ENCODE results near the gene OR5D13.

Gene OR5D13, protein sequence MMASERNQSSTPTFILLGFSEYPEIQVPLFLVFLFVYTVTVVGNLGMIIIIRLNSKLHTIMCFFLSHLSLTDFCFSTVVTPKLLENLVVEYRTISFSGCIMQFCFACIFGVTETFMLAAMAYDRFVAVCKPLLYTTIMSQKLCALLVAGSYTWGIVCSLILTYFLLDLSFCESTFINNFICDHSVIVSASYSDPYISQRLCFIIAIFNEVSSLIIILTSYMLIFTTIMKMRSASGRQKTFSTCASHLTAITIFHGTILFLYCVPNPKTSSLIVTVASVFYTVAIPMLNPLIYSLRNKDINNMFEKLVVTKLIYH

DNA sequence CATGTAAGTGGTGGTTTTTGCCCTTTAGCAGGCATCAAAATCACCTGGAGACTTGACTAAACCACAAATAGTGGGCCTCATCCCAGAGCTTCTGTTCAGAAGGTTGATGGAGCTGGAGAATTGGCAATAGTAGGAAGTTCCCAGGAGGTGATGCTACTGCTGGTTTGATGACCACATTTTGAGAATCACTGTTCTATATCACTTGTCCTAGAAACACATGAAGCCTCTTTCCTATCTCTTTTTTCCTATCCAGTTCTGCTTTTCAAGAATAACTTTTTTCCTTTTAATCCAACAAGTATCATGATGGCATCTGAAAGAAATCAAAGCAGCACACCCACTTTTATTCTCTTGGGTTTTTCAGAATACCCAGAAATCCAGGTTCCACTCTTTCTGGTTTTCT lies at the start of gene OR5D13:
TSS of gene OR5D13 (plus strand) at position 301 of the 400 bp plus-strand sequence. CDS start at position 301, 0 bp downstream.
- no peak for DNase-seq

DNA sequence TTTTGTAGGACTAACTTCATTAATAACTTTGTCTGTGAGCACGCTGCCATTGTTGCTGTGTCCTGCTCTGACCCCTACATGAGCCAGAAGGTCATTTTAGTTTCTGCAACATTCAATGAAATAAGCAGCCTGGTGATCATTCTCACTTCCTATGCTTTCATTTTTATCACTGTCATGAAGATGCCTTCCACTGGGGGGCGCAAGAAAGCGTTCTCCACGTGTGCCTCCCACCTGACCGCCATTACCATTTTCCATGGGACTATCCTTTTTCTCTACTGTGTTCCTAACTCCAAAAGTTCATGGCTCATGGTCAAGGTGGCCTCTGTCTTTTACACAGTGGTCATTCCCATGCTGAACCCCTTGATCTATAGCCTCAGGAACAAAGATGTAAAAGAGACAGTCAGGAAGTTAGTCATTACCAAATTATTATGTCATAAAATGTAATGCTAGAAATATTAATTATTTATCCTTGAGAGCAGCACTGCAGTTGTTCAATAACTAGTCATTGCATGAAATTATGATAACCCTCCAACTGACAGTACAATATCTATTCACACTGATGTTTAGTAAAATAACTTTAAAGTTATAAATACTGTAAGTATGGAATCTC lies 46.4 kb upstream of the OR5D13 start:
- DNase-seq, result no peak

DNA sequence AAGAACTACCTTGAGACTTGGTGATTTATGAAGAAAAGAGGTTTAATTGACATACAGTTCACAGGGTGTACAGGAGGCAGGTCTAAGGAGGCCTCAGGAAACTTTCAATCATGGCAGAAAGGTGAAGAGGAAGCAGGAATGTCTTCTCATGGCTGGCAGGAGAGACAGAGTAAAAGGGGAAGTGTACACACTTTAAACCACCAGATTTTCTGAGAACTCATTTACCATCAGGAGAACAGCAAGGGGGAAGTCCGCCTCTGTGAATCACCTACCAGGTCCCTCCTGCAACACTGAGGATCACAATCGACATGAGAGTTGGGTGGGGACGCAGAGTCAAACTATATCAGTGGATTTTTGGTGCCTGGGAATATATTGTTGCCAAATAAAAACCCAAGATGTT lies 40.3 kb upstream of the OR5D13 start:
- DNase-seq, result no peak

DNA sequence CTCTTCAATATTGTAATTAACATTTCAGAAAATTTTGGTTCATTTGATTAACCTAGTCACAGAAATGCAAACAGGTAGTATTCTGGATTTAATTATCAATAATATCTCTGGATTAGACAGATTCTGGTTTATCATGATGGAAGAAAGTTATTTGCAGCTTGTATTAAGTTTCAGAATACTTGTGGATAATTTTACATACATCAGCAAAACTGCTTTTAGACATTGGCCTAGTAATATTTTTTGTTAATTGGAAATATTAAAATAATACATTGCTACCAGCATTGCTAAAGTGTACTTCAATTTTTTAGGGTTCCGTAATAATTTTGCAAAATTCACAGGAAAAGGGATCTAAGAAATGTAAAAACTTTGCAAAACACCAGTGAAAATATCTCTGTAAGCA lies 18.4 kb downstream of the OR5D13 start:
- no peak for DNase-seq

DNA sequence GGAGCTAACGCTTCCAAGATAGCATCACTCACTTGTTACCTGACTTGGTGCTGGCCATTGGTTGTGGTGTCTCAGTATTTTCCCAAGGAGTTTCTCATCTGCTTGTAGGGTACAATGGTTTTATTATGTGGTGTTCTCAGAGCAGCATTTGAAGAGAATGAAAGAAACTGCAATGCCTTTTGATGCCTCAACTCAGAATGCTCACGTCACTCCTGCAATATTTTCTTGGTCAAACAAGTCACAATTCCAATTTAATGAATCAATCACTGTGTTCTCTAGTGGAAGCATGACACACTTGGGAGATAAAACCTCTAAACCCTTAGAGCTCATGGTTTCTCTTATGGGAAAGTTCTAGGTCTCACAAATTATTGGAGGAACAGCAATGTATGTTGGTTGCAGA lies 20.1 kb downstream of the OR5D13 start:
- no peak for DNase-seq

DNA sequence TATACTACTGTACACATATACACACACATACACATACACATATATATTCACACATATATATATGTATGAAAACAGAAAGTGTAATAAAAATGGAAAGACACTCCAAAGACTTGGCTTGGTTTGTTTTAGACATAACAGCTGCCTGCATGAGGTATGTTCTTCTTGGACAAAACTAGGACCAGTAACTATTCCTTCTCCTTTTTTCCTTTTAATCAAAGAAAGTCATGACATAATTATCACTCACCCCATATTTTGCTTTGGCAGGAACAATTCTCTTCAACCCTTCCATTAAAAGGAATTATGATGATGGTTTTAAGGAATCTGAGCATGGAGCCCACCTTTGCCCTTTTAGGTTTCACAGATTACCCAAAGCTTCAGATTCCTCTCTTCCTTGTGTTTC lies 22.0 kb downstream of the OR5D13 start, which contains the start of gene OR5D14:
TSS of gene OR5D14 (plus strand) at position 301 of the 400 bp plus-strand sequence. CDS start at position 301, 0 bp downstream.
- no peak for DNase-seq

DNA sequence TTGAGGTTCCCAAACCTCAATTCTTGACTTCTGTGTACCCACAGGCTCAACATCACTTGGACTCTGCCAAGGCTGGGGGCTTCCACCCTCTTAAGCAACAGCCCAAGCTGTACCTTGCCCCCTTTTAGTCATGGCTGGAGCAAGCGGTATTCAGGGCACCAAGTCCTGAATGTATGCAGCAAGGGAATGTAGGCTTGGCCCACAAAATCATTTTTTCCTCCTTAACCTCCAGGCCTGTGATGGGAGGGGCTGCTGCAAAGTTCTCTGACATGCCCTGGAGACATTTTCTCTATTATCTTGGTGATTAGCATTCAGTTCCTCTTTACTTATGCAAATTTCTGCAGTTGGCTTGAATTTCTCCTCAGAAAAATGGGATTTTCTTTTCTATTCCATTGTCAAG lies 33.0 kb downstream of the OR5D13 start:
- no peak for DNase-seq

DNA sequence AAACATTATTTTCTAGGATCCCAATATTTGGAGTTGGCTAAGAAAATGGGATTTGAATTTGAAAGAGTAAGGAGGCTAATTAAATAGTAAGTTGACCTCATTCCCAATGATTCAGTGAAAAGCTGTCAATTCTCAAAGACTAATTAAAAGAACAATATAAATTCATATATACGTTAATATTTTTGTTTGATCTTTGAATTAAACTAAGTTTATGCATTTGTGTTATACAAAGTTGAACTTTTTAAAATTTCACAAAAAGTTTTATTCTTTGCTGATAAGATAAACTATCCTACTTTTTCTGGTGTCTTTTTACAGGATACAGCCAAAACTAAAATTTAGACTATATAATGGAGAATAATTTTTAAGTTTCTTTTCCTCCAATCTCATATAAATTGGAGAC lies 37.8 kb downstream of the OR5D13 start, which contains the start of gene OR5L1:
TSS of gene OR5L1 (plus strand) at position 301 of the 400 bp plus-strand sequence. CDS start 100 bp downstream, outside the sequence.
- no peak for DNase-seq

DNA sequence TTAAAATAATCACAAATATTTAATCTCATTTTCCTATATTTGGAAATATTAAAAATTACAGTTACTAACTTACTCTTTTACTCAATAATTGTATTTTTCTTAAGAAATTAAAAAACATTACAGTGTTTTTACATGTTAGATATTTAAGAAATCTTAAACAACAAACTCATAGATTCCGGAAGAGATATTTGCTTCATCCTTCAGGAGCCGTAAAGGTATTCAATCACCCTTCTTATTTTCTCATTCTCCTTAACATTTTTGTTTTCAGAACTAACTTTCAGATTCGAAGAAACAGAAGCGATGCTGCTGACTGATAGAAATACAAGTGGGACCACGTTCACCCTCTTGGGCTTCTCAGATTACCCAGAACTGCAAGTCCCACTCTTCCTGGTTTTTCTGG lies 46.1 kb downstream of the OR5D13 start, which contains the start of gene OR5D18:
TSS of gene OR5D18 (plus strand) at position 301 of the 400 bp plus-strand sequence. CDS start at position 301, 0 bp downstream.
- no peak for DNase-seq
